K562 (cell line): ENCODE data around the gene ALK. TPM values are rescaled to one million over a fixed set of nuclear protein-coding genes. Genes with fewer than 3 reads are reported as not detected.

Experiments
- ATAC-seq: fragments of 200-7000 bp; cut with Tn5 transposase; 3 replicates; pipeline ENCODE4 v1.9.1; 2020; ENCODE audit warnings: moderate library complexity
- BruUV-seq: library from RNA; stranded (reverse); fragments of 400-500 nt; replicated peaks from 2 replicates; lab custom pipeline; 2021; lab: Mats Ljungman, UMichigan
- CTCF ChIA-PET: fragments of 300-600 bp; formaldehyde crosslinking; extraction: SDS; loops from one replicate; lab custom pipeline; 2021; ENCODE audit warnings: low intra/inter-chr PET ratio; lab: Yijun Ruan, JAX
- POLR2A ChIA-PET: fragments of 300-600, 350-650 bp; sonication (Branson Sonifier 250); formaldehyde crosslinking; extraction: SDS; loops from one replicate; lab custom pipeline; 2021; ENCODE audit warnings: antibody characterized with exemption, inconsistent platforms; lab: Yijun Ruan, JAX
- DNase-seq, 4 experiments: peaks; one replicate each; pipeline versions ENCODE4 v3.0.0 to v3.0.0-alpha.2; 2011 to 2018; ENCODE audit warnings: low spot score in 3 of 4, mixed read lengths in 3 of 4; ENCODE audit errors: extremely low read depth in 1 of 4
- FAIRE-seq: peaks from 2 replicates; lab custom pipeline; 2011; peaks lifted over from hg19 to GRCh38; lab: Jason Lieb, UNC
- H2AFZ ChIP-seq: 2 replicates; pipeline ENCODE4 v1.6.0; 2011; ENCODE audit warnings: low read depth, low read length, control low read depth, inconsistent platforms
- H3K27ac ChIP-seq: fragments of 200-600 bp; 3 replicates; pipeline ENCODE4 v1.8.0; 2011; ENCODE audit warnings: low read depth, mild to moderate bottlenecking, control low read depth, inconsistent platforms, low read length, moderate library complexity, mixed read lengths; ENCODE audit errors: extremely low read depth
- H3K27me3 ChIP-seq, 2 experiments: fragments of 300-600 bp in 1 of 2; 2 replicates in 1 of 2; 3 replicates in 1 of 2; pipeline versions ENCODE4 v1.6.0 to v1.8.0; 2011; ENCODE audit warnings: inconsistent platforms in 2 of 2, low read length in 2 of 2, mild to moderate bottlenecking in 1 of 2, mixed read lengths in 1 of 2, moderate library complexity in 1 of 2; ENCODE audit not compliant: control insufficient read depth in 2 of 2, insufficient read depth in 2 of 2
- H3K36me3 ChIP-seq: fragments of 300-600 bp; 3 replicates; pipeline ENCODE4 v1.8.0; 2011; ENCODE audit warnings: mild to moderate bottlenecking, low read length, inconsistent platforms; ENCODE audit not compliant: control insufficient read depth, insufficient read depth
- H3K4me1 ChIP-seq, 2 experiments: fragments of 200-600 bp in 1 of 2; replicated peaks in 1 of 2; 2 replicates in 1 of 2; 3 replicates in 1 of 2; pipeline versions ENCODE4 v1.5.1 to v1.8.0; 2011; ENCODE audit warnings: inconsistent platforms in 2 of 2, low read length in 2 of 2, mild to moderate bottlenecking in 1 of 2, mixed read lengths in 1 of 2, moderate library complexity in 1 of 2; ENCODE audit not compliant: control insufficient read depth in 2 of 2, insufficient read depth in 2 of 2
- H3K4me2 ChIP-seq: 2 replicates; pipeline ENCODE4 v1.6.1; 2011; ENCODE audit warnings: low read length, control low read depth, inconsistent platforms, mixed read lengths; ENCODE audit not compliant: insufficient read depth
- H3K4me3 ChIP-seq: fragments of 200-600 bp; sonication (generic), shearing (Covaris generic); 2 replicates; pipeline ENCODE4 v1.5.1; 2016; ENCODE audit warnings: control low read depth, inconsistent platforms
- H3K79me2 ChIP-seq: fragments of 200-600 bp; 3 replicates; pipeline ENCODE4 v1.8.0; 2011; ENCODE audit warnings: low read length, inconsistent platforms; ENCODE audit not compliant: control insufficient read depth, insufficient read depth
- H3K9ac ChIP-seq, 2 experiments: 2 replicates each; pipeline versions ENCODE4 v1.6.0 to v1.6.1; 2011; ENCODE audit warnings: low read depth in 2 of 2, low read length in 2 of 2, control low read depth in 1 of 2, inconsistent platforms in 1 of 2, mild to moderate bottlenecking in 1 of 2, mixed read lengths in 1 of 2; ENCODE audit not compliant: insufficient read depth in 1 of 2
- H3K9me1 ChIP-seq: one replicate; pipeline ENCODE4 v1.6.0; 2011; ENCODE audit warnings: inconsistent platforms, mild to moderate bottlenecking, low read length, moderate library complexity; ENCODE audit not compliant: control insufficient read depth, insufficient read depth
- H3K9me3 ChIP-seq: replicated peaks from 2 replicates; pipeline ENCODE4 v1.5.1; 2011; ENCODE audit warnings: low read depth, low read length, inconsistent platforms; ENCODE audit not compliant: control insufficient read depth, insufficient read depth
- H4K20me1 ChIP-seq: replicated peaks from 2 replicates; pipeline ENCODE4 v1.6.1; 2011; ENCODE audit warnings: low read length, inconsistent platforms, mixed read lengths; ENCODE audit not compliant: control insufficient read depth, insufficient read depth
- CBX2 ChIP-seq: fragments of 200-600 bp; sonication (generic); IDR thresholded peaks from one replicate; pipeline ENCODE4 v1.6.1; 2012; ENCODE audit warnings: mild to moderate bottlenecking, low read length, inconsistent platforms; ENCODE audit not compliant: insufficient read depth, poor library complexity, severe bottlenecking
- HMG20A ChIP-seq: fragments of 450-650 bp; formaldehyde crosslinking; conservative IDR thresholded peaks from 2 replicates; pipeline ENCODE4 v1.4.0; 2020; ENCODE audit warnings: mild to moderate bottlenecking, mixed read lengths
- LCOR ChIP-seq: sonication (generic); formaldehyde crosslinking; IDR thresholded peaks from 2 replicates; pipeline ENCODE4 v1.8.0; 2022; ENCODE audit warnings: mild to moderate bottlenecking, missing genetic modification reagents
- MTA2 ChIP-seq: fragments of 450-650 bp; IDR thresholded peaks from 2 replicates; pipeline ENCODE4 v1.6.1; 2016; ENCODE audit warnings: low read depth
- NFE2 ChIP-seq: IDR thresholded peaks from 2 replicates; pipeline ENCODE4 v1.6.1; 2014; ENCODE audit warnings: antibody characterized with exemption, low read depth
- NFRKB ChIP-seq: fragments of 450-650 bp; IDR thresholded peaks from 2 replicates; pipeline ENCODE4 v1.6.1; 2016; ENCODE audit warnings: low read depth
- PHF20 ChIP-seq: fragments of 450-650 bp; IDR thresholded peaks from 2 replicates; pipeline ENCODE4 v1.6.1; 2018; ENCODE audit not compliant: partially characterized antibody
- PML ChIP-seq: IDR thresholded peaks from 2 replicates; pipeline ENCODE4 v1.6.1; 2012; ENCODE audit warnings: low read length, inconsistent platforms
- RNF219 ChIP-seq: fragments of 250-450 bp; sonication (Bioruptor Pico); IDR thresholded peaks from 2 replicates; pipeline ENCODE4 v1.5.0; 2022; ENCODE audit warnings: mild to moderate bottlenecking
- TCF7L2 ChIP-seq: fragments of 150-350 bp; IDR thresholded peaks from 2 replicates; pipeline ENCODE4 v1.6.1; 2016; ENCODE audit warnings: low read depth, mild to moderate bottlenecking, low read length, moderate library complexity
- TEAD1 ChIP-seq, 2 experiments: fragments of 450-650 bp in 1 of 2; sonication (generic) in 1 of 2; formaldehyde crosslinking; IDR thresholded peaks; 2 replicates each; pipeline versions ENCODE4 v1.4.0 to v1.8.0; 2020 to 2022; ENCODE audit warnings: mild to moderate bottlenecking in 2 of 2, missing genetic modification reagents in 1 of 2
- ZMIZ1 ChIP-seq, 2 experiments: fragments of 150-350 bp in 1 of 2; IDR thresholded peaks; 2 replicates each; pipeline ENCODE4 v1.6.1; 2012 to 2016; ENCODE audit warnings: low read depth in 2 of 2, low read length in 2 of 2, mild to moderate bottlenecking in 1 of 2, moderate library complexity in 1 of 2
- ZNF175 ChIP-seq: fragments of 200-800 bp; sonication (Bioruptor generic); IDR thresholded peaks from 2 replicates; pipeline ENCODE4 v1.6.1; 2016; ENCODE audit warnings: low read depth, mild to moderate bottlenecking, missing genetic modification characterization, missing compliant biosample characterization
- ZNF354B ChIP-seq: fragments of 250-450 bp; sonication (Bioruptor Pico); IDR thresholded peaks from 2 replicates; pipeline ENCODE4 v1.4.0; 2020
- ZNF384 ChIP-seq: IDR thresholded peaks from 2 replicates; pipeline ENCODE4 v1.6.1; 2012; ENCODE audit warnings: low read depth, low read length, improper control_type of control experiment
- ZNF584 ChIP-seq: fragments of 200-800 bp; sonication (Bioruptor generic); IDR thresholded peaks from 2 replicates; pipeline ENCODE4 v1.6.1; 2016; ENCODE audit warnings: low read depth, mild to moderate bottlenecking, missing genetic modification characterization, missing compliant biosample characterization
- ZNF830 ChIP-seq: fragments of 250-450 bp; sonication (Bioruptor Pico); IDR thresholded peaks from 2 replicates; pipeline ENCODE4 v1.5.0; 2021; ENCODE audit warnings: mild to moderate bottlenecking
- WGBS: fragments of 100-300 bp; shearing (Covaris generic); methylation state at CpG from one replicate; pipeline ENCODE4 v1.1.6; 2016; ENCODE audit warnings: low coverage, mixed read lengths; ENCODE audit not compliant: insufficient coverage; ENCODE audit errors: missing lambda C conversion rate; 5-methylcytosine and 5-hydroxymethylcytosine counted together
- in situ Hi-C: fragments of 300-500 bp; cut with MboI; formaldehyde crosslinking; loops from 4 replicates; pipeline ENCODE4 v1.15.0; 2018; ENCODE audit warnings: inconsistent platforms, mixed read lengths
- intact Hi-C: fragments of 100-400 bp; cut with micrococcal nuclease; formaldehyde crosslinking; loops from 2 replicates; pipeline ENCODE4 v1.14.2; 2022
- polyA plus RNA-seq, 8 experiments: library from polyadenylated mRNA; depleted of rRNA in 4 of 8; stranded (reverse) in 5 of 8; unstranded in 3 of 8; fragments of >200 nt; fragmentation: Nextera tagmentation in 2 of 8; fragmentation: Illumina TruSeq in 1 of 8; extraction: Ambion mirVana in 2 of 8; extraction: Trizol in 1 of 8; gene quantifications; 2 replicates each; pipeline versions ENCODE4 v1.2.1 to v1.2.3, GENCODE V29; 2011 to 2014; ENCODE audit warnings: inconsistent platforms in 1 of 8, missing spikeins in 1 of 8
- total RNA-seq, 7 experiments: library from RNA; depleted of rRNA in 6 of 7; stranded (reverse); fragments of >200 nt in 6 of 7; fragmentation: Illumina TruSeq in 2 of 7; extraction: Trizol in 2 of 7; gene quantifications; 2 replicates each; pipeline versions ENCODE4 v1.2.1 to v1.2.3, GENCODE V29; 2011 to 2021; ENCODE audit warnings: low replicate concordance in 1 of 7

The ALK gene
- total and polyA plus RNA-seq, 9 of the 15 experiments (the other 6 are each of a cell fraction or from before 2014, with no cell fraction given) = not detected

GRCh38 chr2:29583548-29584156 is 337.7 kb downstream of the ALK start (continued):
- no peak for TF ChIP-seq ZNF384
- no peak for TF ChIP-seq TEAD1 (CRISPR knock-in tag; IDR thresholded peaks at IDR 0.05)
- no peak for TF ChIP-seq MTA2
- no peak for TF ChIP-seq HMG20A (CRISPR knock-in tag)
- TF ChIP-seq ZNF830 = no peak
- no peak for TF ChIP-seq PHF20
- no peak for TF ChIP-seq PML
- TF ChIP-seq TCF7L2 = no peak

DNA sequence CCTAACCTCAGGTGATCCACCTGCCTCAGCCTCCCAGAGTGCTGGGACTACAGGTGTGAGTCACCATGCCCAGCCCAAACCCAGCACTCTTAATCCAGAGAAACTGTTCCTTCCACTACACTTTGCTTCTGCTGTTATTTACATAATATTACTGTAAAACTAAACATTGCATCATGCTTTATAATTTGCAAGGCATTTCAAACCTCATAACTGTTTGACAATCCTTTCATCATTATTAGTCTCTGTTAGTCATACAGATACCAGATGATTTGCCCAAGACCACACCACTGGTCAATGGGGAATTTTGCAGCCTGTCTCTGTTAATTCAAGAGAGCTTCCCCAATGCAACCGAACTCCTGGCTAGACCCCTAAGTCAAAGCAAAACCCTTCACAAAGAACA is 338.3 kb downstream of the ALK start:
- H3K9me3 ChIP-seq = no peaks in the 10 kb centered on the region
- BruUV-seq = no TSS peak
- H3K27me3 ChIP-seq = peaks cover 2 to 14% of the 10 kb centered on the region in 2 experiments; a peak in 3 of 5 replicates
- POLR2A ChIA-PET = interaction anchor here (0.6 kb wide), 1 partner anchor 315 kb away, joined by 3 read pairs; no protein-coding TSS in a partner anchor
- H3K4me3 ChIP-seq = no peak overlapping the region
- in situ Hi-C loops (no loop called here), intact Hi-C loops (no loop called here)
- 0% methylated on average over 1 of the region's 1 CpG for WGBS
- no peaks in the 10 kb centered on the region for H3K36me3 ChIP-seq
- no peaks in the 10 kb centered on the region for H3K79me2 ChIP-seq
- H3K9ac ChIP-seq = no peak overlapping the region
- ATAC-seq = no peak
- H3K4me1 ChIP-seq = no peaks in the 10 kb centered on the region
- H3K4me2 ChIP-seq = no peak overlapping the region
- FAIRE-seq = no peak
- no peak overlapping the region for H2AFZ ChIP-seq
- H4K20me1 ChIP-seq = no peaks in the 10 kb centered on the region
- H3K27ac ChIP-seq = no peak overlapping the region
- CTCF ChIA-PET = interaction anchor here (0.7 kb wide), 1 partner anchor 54 kb away, joined by 3 read pairs; no protein-coding TSS in a partner anchor
- H3K9me1 ChIP-seq = no peaks in the 10 kb centered on the region
- no peak for DNase-seq
- no peak for TF ChIP-seq CBX2
- TF ChIP-seq RNF219 (CRISPR knock-in tag) = no peak
- no peak for TF ChIP-seq NFE2
- no peak for TF ChIP-seq ZMIZ1 (IDR thresholded peaks at IDR 0.05; ENCODE audit: low read depth in 2 of 2, low read length in 2 of 2)
- no peak for TF ChIP-seq ZNF175 (CRISPR knock-in tag)
- no peak for TF ChIP-seq NFRKB
- TF ChIP-seq LCOR (CRISPR knock-in tag) = no peak
- no peak for TF ChIP-seq ZNF584 (CRISPR knock-in tag)
- no peak for TF ChIP-seq ZNF354B
